ENCODE measurements around the gene COA4. TPM values are rescaled to one million over a fixed set of nuclear protein-coding genes. Genes with fewer than 3 reads are reported as not detected.

The COA4 gene
- total RNA-seq, 1 experiment from 2014 or later = 97.0 TPM

DNA sequence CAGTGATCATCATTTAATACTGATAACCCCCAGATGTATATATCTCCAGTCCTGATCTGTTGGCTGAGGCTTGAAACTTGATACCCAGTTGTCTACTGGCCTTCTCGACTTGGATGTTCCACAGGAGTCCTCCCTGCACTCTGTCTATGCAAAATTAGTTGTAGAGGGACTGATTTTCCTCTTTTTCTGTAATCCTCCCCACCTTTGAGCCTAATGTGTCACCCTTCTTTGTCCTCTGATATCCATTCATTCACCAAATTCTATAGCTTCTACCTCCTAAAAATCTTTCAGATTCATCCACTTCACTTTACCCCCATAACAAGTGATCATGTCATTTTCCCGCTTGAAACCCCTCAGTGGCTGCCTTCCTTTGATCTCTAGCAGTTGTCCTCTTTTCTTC is 16.4 kb downstream of the COA4 start:
- RAD21 ChIA-PET (ENCODE audit: low non-redundant PET in 1 of 2, low total read pairs in 2 of 2, uncharacterized antibody in 2 of 2, unreplicated experiment in 2 of 2) = no interaction called here
- DNase-seq (ENCODE audit: low read depth, low spot score) (no peak), ATAC-seq (no peak)
- POLR2A ChIA-PET = no interaction called here
- no TSS peak for BruUV-seq (replicated peaks)
- H2AFZ ChIP-seq (ENCODE audit: low read depth, low read length, poor library complexity, severe bottlenecking) = no peak overlapping the region
- H3K36me3 ChIP-seq (ENCODE audit: control insufficient read depth in 1 of 2, insufficient read depth in 2 of 2, low read length in 2 of 2) = peaks cover 4 to 5% of the 10 kb centered on the region in 2 experiments; a peak in 3 of 4 replicates
- H4K20me1 ChIP-seq (ENCODE audit: insufficient read depth) = no peaks in the 10 kb centered on the region
- no peak overlapping the region for H3K9ac ChIP-seq (ENCODE audit: low read length)
- H3K9me3 ChIP-seq (ENCODE audit: control insufficient read depth in 1 of 2, insufficient read depth in 1 of 2, low read depth in 1 of 2, low read length in 2 of 2) = no peaks in the 10 kb centered on the region
- TF ChIP-seq RAD21 (IDR thresholded peaks at IDR 0.05; ENCODE audit: low read depth) (no peak), TCF7L2 (IDR thresholded peaks at IDR 0.05; ENCODE audit: borderline replicate concordance, extremely low read depth, insufficient read depth, insufficient read length) (no peak), ZNF274 (IDR thresholded peaks at IDR 0.05; ENCODE audit: low read depth, low read length) (no peak), POLR2A (IDR thresholded peaks at IDR 0.05; ENCODE audit: borderline replicate concordance, extremely low read depth, insufficient read depth, insufficient read length) (no peak)
- no peaks in the 10 kb centered on the region for H3K27me3 ChIP-seq (ENCODE audit: insufficient read depth, low read length)
- intact Hi-C loops (cut with micrococcal nuclease) = no loop called here
- CTCF ChIA-PET = no interaction called here
- H3K27ac ChIP-seq (ENCODE audit: low read depth, low read length) = no peak overlapping the region
- no peaks in the 10 kb centered on the region for H3K4me1 ChIP-seq (ENCODE audit: control insufficient read depth in 1 of 2, insufficient read depth in 2 of 2, low read length in 2 of 2)
- H3K79me2 ChIP-seq (ENCODE audit: insufficient read depth, low read length) = no peaks in the 10 kb centered on the region
- H3K9me2 ChIP-seq (ENCODE audit: insufficient read depth) = no peaks in the 10 kb centered on the region; the same call in 1 of the 2 replicates
- H3K4me2 ChIP-seq (ENCODE audit: low read length) = no peak overlapping the region
- no peak overlapping the region for H3K4me3 ChIP-seq (replicated peaks in 1 of 2; ENCODE audit: low read depth in 1 of 2, low read length in 2 of 2)

DNA sequence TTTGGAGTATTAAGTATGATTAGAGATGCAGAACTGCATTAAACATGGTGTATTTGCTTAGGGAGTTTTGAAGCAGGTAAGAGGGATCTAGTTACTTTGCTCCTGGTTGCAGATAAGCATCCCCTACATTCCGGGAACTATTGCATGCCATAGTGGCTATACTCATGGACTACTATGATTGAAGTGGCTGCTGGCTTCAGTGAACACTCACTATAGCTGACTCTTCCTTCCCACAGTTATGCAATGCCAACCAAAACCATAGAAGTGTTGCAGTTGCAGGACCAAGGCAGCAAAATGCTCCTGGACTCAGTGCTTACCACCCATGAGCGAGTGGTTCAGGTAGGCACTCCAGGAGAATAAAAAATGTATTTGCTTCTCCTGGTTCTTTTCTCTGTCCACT is 17.0 kb downstream of the COA4 start:
- H3K27ac ChIP-seq (ENCODE audit: low read depth, low read length) = no peak overlapping the region
- H3K4me3 ChIP-seq (replicated peaks in 1 of 2; ENCODE audit: low read depth in 1 of 2, low read length in 2 of 2) = no peak overlapping the region
- intact Hi-C loops (cut with micrococcal nuclease) = no loop called here
- no peaks in the 10 kb centered on the region for H4K20me1 ChIP-seq (ENCODE audit: insufficient read depth)
- H3K9me3 ChIP-seq (ENCODE audit: control insufficient read depth in 1 of 2, insufficient read depth in 1 of 2, low read depth in 1 of 2, low read length in 2 of 2) = no peaks in the 10 kb centered on the region
- TF ChIP-seq CEBPB (IDR thresholded peaks at IDR 0.05; ENCODE audit: low read depth) = no peak
- TF ChIP-seq YY1 (IDR thresholded peaks at IDR 0.05; ENCODE audit: extremely low read depth, insufficient replicate concordance, low read depth, low read length) = no peak
- no peak for TF ChIP-seq SRF (IDR thresholded peaks at IDR 0.05; ENCODE audit: low read depth)
- TF ChIP-seq, protein P1, sequence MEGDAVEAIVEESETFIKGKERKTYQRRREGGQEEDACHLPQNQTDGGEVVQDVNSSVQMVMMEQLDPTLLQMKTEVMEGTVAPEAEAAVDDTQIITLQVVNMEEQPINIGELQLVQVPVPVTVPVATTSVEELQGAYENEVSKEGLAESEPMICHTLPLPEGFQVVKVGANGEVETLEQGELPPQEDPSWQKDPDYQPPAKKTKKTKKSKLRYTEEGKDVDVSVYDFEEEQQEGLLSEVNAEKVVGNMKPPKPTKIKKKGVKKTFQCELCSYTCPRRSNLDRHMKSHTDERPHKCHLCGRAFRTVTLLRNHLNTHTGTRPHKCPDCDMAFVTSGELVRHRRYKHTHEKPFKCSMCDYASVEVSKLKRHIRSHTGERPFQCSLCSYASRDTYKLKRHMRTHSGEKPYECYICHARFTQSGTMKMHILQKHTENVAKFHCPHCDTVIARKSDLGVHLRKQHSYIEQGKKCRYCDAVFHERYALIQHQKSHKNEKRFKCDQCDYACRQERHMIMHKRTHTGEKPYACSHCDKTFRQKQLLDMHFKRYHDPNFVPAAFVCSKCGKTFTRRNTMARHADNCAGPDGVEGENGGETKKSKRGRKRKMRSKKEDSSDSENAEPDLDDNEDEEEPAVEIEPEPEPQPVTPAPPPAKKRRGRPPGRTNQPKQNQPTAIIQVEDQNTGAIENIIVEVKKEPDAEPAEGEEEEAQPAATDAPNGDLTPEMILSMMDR (IDR thresholded peaks at IDR 0.05 in 2 of 3, conservative IDR thresholded peaks at IDR 0.05 in 1 of 3; ENCODE audit: borderline replicate concordance in 1 of 3, insufficient read depth in 1 of 3, low read depth in 2 of 3, low read length in 2 of 3) = no peak
- TF ChIP-seq JUND (IDR thresholded peaks at IDR 0.05) = no peak
- TF ChIP-seq, protein P2, sequence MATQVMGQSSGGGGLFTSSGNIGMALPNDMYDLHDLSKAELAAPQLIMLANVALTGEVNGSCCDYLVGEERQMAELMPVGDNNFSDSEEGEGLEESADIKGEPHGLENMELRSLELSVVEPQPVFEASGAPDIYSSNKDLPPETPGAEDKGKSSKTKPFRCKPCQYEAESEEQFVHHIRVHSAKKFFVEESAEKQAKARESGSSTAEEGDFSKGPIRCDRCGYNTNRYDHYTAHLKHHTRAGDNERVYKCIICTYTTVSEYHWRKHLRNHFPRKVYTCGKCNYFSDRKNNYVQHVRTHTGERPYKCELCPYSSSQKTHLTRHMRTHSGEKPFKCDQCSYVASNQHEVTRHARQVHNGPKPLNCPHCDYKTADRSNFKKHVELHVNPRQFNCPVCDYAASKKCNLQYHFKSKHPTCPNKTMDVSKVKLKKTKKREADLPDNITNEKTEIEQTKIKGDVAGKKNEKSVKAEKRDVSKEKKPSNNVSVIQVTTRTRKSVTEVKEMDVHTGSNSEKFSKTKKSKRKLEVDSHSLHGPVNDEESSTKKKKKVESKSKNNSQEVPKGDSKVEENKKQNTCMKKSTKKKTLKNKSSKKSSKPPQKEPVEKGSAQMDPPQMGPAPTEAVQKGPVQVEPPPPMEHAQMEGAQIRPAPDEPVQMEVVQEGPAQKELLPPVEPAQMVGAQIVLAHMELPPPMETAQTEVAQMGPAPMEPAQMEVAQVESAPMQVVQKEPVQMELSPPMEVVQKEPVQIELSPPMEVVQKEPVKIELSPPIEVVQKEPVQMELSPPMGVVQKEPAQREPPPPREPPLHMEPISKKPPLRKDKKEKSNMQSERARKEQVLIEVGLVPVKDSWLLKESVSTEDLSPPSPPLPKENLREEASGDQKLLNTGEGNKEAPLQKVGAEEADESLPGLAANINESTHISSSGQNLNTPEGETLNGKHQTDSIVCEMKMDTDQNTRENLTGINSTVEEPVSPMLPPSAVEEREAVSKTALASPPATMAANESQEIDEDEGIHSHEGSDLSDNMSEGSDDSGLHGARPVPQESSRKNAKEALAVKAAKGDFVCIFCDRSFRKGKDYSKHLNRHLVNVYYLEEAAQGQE (IDR thresholded peaks at IDR 0.05; ENCODE audit: low read depth) = no peak
- TF ChIP-seq POLR2AphosphoS5 (IDR thresholded peaks at IDR 0.05; ENCODE audit: low read depth, low read length) = no peak
- TF ChIP-seq EZH2 (IDR thresholded peaks at IDR 0.05) = no peak
- no peak for TF ChIP-seq SP1 (IDR thresholded peaks at IDR 0.05; ENCODE audit: low read depth)
- no peak for TF ChIP-seq ZNF274 (IDR thresholded peaks at IDR 0.05; ENCODE audit: low read depth, low read length)
- TF ChIP-seq CBX3 (IDR thresholded peaks at IDR 0.05; ENCODE audit: low read depth) = no peak
- TF ChIP-seq ELF1 (IDR thresholded peaks at IDR 0.05; ENCODE audit: borderline replicate concordance, low read depth) = no peak
- no peak for TF ChIP-seq TCF7L2 (IDR thresholded peaks at IDR 0.05; ENCODE audit: borderline replicate concordance, extremely low read depth, insufficient read depth, insufficient read length)
- no peak for TF ChIP-seq RAD21 (IDR thresholded peaks at IDR 0.05; ENCODE audit: low read depth)
- TF ChIP-seq, protein P3, sequence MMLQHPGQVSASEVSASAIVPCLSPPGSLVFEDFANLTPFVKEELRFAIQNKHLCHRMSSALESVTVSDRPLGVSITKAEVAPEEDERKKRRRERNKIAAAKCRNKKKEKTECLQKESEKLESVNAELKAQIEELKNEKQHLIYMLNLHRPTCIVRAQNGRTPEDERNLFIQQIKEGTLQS (IDR thresholded peaks at IDR 0.05) = no peak
- no peak for TF ChIP-seq SIN3A (IDR thresholded peaks at IDR 0.05; ENCODE audit: low read depth)
- ChIA-PET RAD21 (ENCODE audit: low non-redundant PET in 1 of 2, low total read pairs in 2 of 2, uncharacterized antibody in 2 of 2, unreplicated experiment in 2 of 2) (no interaction called here), CTCF (no interaction called here), POLR2A (no interaction called here)
- no peak overlapping the region for H2AFZ ChIP-seq (ENCODE audit: low read depth, low read length, poor library complexity, severe bottlenecking)
- no peaks in the 10 kb centered on the region for H3K4me1 ChIP-seq (ENCODE audit: control insufficient read depth in 1 of 2, insufficient read depth in 2 of 2, low read length in 2 of 2)
- DNase-seq (ENCODE audit: low read depth, low spot score) (no peak), ATAC-seq (no peak)
- no peaks in the 10 kb centered on the region for H3K27me3 ChIP-seq (ENCODE audit: insufficient read depth, low read length)
- no peak overlapping the region for H3K9ac ChIP-seq (ENCODE audit: low read length)
- no TSS peak for BruUV-seq (replicated peaks)
- no peaks in the 10 kb centered on the region for H3K79me2 ChIP-seq (ENCODE audit: insufficient read depth, low read length)
- no peaks in the 10 kb centered on the region; the same call in 1 of the 2 replicates for H3K9me2 ChIP-seq (ENCODE audit: insufficient read depth)
- H3K4me2 ChIP-seq (ENCODE audit: low read length) = no peak overlapping the region
- H3K36me3 ChIP-seq (ENCODE audit: control insufficient read depth in 1 of 2, insufficient read depth in 2 of 2, low read length in 2 of 2) = peaks cover 4 to 5% of the 10 kb centered on the region in 2 experiments; a peak in 3 of 4 replicates

Data from HCT116 (cell line).